ENCODE measurements around the gene IRAK4.

Gene IRAK4

GRCh38 chr12:43776498-43776897, 17.7 kb downstream of the IRAK4 start:
- peak; percentile 25 for DNase-seq

GRCh38 chr12:43786899-43787693, 28.3 kb downstream of the IRAK4 start:
- DNase-seq: no peak

GRCh38 chr12:43789941-43790340, 31.2 kb downstream of the IRAK4 start:
- DNase-seq: peak; percentile 18

GRCh38 chr12:43795716-43796280, 37.0 kb downstream of the IRAK4 start:
- no peak for DNase-seq

DNA sequence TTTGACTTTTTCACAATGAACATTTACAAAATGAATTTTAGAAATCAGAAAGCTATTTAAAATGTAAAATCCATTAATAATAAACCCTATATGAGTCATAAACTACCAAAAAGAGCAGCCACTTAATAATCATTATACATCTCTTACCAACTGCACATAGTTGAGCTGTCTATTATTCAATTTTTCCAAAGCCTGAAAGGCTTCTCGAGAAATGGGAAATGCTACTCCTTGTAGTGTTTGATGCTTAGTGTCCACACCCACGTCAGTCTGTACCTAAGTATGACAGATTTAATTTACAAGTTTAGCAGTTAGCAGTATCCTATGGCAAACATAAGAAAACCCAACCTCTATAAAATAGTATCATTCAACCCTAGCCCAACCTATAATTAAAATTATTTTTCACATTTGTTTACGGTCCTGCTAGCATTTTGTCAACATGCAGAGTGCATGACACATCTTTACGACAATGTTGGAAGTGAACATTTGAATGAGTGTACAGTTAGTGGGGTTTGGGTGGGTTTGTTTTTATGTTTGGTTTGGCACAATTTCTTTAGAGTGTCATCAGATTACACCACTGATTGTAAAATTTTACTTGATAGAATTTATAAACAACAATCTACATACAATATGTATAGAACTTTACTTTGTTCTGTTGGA, 38.9 kb downstream of the IRAK4 start:
- DNase-seq: no peak

- no peak for DNase-seq
Measured at GRCh38 chr12:43805149-43805859, 46.6 kb downstream of the IRAK4 start.

DNA sequence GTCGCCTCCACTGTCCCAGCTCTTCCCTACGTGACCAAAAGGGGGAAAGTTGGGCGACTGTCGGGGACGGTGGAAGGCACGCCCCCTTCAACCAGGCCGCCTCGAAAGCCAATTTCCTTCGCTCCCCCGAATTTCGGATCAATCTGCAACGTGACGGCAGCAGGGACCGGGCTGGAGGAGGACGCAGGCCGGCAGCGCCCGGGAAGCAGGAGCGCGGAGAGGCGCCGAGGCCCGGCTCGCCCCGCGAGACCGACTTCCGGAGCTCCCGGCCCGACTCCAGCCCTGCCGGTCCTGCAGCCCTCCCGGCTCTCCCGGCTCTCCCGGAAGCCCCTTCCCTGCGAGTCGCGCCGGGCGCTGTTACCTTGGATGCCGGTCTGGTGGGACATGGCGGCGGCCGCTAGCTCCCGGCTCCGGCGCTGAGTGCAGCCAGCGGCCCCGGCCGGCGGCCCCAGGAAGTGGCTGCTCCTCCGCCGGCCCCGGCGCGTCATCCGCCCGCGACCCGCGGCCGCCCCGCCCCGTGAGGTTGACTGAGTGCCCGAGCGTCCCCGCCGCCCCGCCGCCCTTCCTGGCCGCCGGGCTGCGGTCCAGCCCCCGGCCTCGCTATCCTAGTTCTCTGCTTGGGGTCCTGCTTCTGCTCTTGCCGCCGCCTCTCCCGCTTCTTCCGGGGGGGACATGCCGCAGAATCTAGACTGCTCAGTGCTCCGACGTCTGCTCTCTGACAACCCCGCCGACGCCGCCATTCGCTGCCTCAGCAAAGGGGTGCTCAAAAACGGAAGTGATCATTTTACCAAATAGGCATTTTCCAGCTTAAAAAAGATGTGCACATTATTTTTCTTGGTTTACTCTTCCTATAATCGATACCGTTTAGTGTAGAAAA, 47.3 kb downstream of the IRAK4 start, which contains the start of gene TWF1:
TWF1 (minus strand) TSS at position 458 of the 877 bp plus-strand sequence; CDS start at position 386, 72 bp downstream.
- peak; percentile 83 for DNase-seq

DNA sequence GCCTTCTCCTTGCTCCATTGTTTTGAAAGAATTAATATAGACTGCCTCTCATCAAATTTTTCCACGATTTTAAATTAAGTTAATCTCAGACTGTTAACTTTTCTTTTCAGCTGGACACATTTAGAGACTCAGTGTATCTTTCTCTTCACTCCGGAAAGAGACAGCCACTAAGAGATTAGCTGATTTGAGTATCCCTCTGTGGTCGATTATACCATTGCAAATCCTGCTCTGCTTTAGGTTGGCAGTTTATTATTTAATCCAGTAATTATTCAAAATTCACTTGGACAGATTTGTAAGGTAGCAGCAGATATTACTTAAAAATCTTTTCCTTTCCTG, 48.0 kb downstream of the IRAK4 start:
- no peak for DNase-seq

- DNase-seq: no peak
Measured at GRCh38 chr12:43807386-43807785, 48.6 kb downstream of the IRAK4 start.

DNA sequence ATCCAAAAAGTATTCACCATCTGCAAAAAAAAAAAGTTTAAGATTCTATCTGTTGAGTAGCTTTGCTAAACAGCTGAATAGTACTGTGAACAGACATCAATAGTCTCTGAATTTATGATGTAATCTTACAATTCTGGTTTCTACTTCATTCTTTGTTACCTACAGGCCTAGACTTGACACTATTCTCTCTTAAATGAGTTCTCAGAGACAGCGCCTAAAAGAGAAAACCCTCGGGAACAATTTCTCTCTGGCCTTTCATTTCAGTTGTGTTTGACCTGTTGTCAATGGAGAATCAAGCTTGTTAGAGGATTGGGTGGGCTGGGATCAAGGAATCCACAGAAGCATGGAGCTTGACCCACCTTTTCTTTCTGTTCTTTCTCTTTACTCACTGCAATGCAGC, 53.3 kb downstream of the IRAK4 start:
- no peak for DNase-seq

DNA sequence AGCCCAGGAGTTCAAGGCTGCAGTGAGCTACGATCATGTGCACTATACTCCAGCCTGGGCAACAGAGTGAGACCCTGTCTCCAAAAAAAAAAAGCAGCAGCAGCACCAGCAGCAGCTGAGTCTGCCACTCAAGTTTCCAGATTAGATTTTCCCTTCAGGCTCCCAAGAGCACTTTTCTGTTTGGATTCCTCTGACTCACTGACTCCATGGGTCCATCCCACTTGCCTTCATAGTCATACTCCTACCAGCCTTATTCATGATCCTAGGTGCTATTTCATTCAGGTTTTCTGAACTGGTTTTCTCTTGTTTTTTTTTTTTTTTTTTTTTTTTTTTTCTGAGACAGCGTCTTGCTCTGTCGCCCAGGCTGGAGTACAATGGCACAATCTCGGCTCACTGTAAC, 54.2 kb downstream of the IRAK4 start:
- no peak for DNase-seq

DNA sequence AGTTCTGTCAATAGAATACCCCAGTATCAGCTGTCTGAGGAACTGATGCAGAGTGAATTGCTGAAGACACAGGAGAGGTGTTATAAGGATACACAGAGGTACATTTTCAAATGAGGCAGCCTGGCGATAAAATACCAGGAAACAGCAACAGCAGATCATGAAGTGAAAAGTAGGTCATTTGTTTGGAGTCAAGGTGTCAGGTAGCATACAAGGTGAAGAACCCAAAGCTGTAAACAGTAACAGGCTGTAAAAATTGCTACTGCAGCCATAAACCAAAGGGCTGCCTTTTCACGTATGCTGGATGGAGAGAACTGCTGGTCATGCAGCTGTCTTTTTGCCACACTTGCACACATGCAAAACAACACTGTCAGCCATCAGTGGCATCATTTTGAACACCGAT, 56.7 kb downstream of the IRAK4 start:
- DNase-seq: no peak

DNA sequence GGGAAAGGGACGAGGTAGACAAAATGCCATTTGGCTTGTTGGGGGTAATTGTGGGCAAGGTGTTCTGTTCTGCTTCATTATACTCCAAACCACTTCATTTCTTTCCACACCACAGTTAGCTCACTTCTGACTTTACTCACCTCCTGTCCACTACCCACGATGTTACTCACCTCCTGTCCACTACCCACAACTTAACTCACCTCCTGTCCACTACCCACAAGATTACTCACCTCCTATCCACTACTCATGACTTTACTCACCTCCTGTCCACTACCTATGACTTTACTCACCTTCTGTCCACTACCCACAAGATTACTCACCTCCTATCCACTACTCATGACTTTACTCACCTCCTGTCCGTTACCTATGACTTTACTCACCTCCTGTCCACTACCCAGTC, 57.4 kb downstream of the IRAK4 start:
- DNase-seq: no peak

GRCh38 chr12:43824207-43824775, 65.5 kb downstream of the IRAK4 start:
- DNase-seq: no peak

DNA sequence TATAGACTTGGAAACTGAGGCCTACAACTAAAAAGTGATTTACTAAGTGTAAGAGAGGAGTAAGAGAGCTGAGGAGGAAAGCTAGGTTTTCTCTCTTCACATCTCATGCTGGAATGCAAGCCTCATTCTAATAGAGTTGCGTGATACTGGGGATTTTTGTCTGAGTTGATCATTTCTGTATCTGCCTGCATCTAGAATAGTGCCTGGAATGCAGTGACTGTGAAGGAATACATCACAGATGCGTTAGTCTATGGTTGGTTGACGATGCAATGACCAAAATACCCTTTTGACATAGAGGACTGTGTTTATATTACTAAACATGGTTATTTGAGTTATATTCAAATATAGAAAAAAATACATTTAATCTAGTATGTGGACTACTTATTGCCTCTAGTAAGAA, 67.9 kb downstream of the IRAK4 start:
- DNase-seq: no peak

- DNase-seq: no peak
Measured at GRCh38 chr12:43827093-43827492, 68.3 kb downstream of the IRAK4 start.

DNA sequence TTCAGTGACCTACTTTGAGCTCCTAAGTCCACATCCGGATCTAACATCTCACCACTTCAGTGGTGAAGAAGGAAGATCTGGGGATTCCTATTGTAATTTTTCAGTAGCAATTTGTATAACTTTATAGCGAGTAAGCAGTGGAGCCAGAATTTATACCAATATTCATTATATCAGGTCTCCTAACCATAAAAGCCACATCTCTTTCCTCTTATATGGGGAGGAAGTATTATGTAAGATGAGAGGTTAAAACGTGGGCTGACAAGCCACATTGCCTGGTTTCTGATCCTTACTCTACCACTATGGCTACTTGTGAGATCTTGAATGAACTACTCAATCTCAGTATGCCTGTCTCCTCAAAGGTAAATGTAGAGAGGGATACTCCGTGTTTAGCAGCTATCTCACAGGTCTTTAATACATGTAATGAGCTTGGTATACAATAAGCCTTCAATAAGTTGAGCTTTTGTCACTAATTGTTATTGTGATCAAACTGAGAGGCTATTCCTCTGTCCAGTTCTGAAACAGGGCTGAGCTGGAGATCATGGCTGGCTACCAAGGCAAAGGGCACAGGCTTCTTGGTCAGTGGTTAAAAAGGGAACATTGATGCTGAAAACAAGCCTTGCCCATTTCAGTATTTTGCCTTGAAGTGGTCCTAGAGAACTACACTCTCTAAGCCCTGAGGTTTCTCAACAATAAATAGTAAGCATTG, 73.9 kb downstream of the IRAK4 start:
- DNase-seq: no peak

DNA sequence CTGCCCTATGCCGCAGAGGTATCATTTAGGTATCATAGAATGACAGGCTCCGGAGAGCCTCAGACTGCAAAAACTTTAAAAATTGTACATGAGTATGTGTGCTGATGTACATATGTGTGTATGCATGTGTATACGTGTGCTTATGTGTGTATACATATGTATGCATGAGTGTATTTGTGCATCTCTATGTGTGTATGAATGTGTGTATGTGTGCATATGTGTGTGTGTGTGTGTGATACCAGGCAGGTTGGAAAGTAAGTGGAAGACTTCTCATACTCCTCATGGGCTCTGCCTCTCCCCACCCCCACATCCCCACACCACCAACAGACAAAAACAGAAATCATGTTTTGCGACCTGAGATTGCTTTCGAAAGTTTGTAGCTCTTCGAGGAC, 76.5 kb downstream of the IRAK4 start:
- no peak for DNase-seq

- DNase-seq: peak; percentile 63
Measured at GRCh38 chr12:43835656-43836474, 77.1 kb downstream of the IRAK4 start, which contains the start of gene TMEM117. Gene TMEM117 (plus strand): TSS chr12:43836081.

DNA sequence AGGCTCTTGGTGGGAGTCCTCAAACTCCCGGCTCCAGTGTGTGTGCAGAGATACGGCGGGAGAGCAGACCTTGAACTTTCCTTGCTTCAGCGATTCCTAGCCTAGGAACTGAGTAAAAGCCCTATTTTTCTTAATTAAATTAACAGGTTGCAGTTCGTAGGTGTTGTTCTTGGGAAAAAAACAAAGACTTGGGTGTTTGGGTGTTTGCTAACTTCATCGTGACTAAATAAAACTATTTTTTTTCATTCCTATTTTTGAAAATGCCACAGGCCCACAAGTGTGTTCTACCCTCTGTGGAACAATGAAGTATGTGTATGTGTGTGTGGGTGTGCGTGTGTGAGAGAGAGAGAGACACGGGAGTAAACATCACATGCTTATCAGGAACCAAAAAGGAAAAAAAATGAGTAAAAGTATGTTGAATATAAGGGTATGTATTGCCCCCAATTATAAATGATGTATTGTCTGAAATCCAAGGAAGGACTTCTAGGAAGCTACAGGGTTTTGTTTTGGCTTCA, 77.8 kb downstream of the IRAK4 start:
- DNase-seq: peak; percentile 13

Measured in EL (cell line).